ENCODE data around the gene ALPL.

DNA sequence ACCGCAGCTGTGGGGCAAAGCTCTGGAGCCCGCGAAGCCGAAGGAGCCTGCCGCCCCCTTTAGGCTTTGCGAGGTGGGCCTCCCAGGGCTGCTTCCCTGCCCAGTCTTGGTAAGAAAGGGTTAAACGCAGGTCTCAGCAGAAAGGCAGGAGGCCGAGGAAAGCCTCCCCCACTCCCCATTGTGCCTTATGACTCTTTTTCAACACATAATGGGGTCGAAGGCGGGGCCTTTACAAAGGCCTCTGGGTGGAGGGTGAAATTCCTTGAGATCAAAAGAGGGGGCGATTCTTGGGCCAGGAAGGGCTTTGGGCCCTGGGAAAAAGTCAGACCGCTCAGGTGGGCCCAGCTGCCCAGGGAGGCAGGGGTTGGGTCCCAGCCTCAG, 880 bp downstream of the ALPL start:
- TF ChIP-seq REST (IDR thresholded peaks at IDR 0.05; ENCODE audit: insufficient read depth in 1 of 2, low read depth in 2 of 2, low read length in 2 of 2) (no peak), TAF1 (IDR thresholded peaks at IDR 0.05; ENCODE audit: borderline replicate concordance, insufficient read depth, low read length) (no peak), POLR2AphosphoS5 (IDR thresholded peaks at IDR 0.05; ENCODE audit: low read depth, low read length) (no peak), SIN3A (IDR thresholded peaks at IDR 0.05; ENCODE audit: borderline replicate concordance, insufficient read depth, low read length) (no peak)
